Measurements from ENCODE around the gene NOL4L.

The NOL4L gene

GRCh38 chr20:32560482-32560988, 24.6 kb downstream of the NOL4L start:
- DNase-seq = no peak

- DNase-seq = no peak
Measured at GRCh38 chr20:32559753-32560380, 25.3 kb downstream of the NOL4L start.

GRCh38 chr20:32559205-32559752, 25.9 kb downstream of the NOL4L start:
- no peak for DNase-seq

GRCh38 chr20:32558526-32558925, 26.6 kb downstream of the NOL4L start:
- no peak for DNase-seq

- no peak for DNase-seq
Measured at GRCh38 chr20:32557319-32557718, 27.8 kb downstream of the NOL4L start.

GRCh38 chr20:32556312-32557184, 28.6 kb downstream of the NOL4L start:
- no peak for DNase-seq

GRCh38 chr20:32555584-32555983, 29.5 kb downstream of the NOL4L start:
- no peak for DNase-seq

GRCh38 chr20:32554965-32555289, 30.2 kb downstream of the NOL4L start:
- no peak for DNase-seq

GRCh38 chr20:32553618-32554017, 31.5 kb downstream of the NOL4L start:
- DNase-seq = no peak

- DNase-seq = no peak
Measured at GRCh38 chr20:32551693-32552092, 33.4 kb downstream of the NOL4L start.

- no peak for DNase-seq
Measured at GRCh38 chr20:32549842-32550241, 35.3 kb downstream of the NOL4L start.

- no peak for DNase-seq
Measured at GRCh38 chr20:32547753-32548034, 37.4 kb downstream of the NOL4L start.

GRCh38 chr20:32546918-32547752, 38.0 kb downstream of the NOL4L start:
- DNase-seq = no peak

- no peak for DNase-seq
Measured at GRCh38 chr20:32544893-32545840, 40.0 kb downstream of the NOL4L start.

- peak; percentile 65 for DNase-seq
Measured at GRCh38 chr20:32544260-32544722, 40.8 kb downstream of the NOL4L start.

GRCh38 chr20:32543570-32544259, 41.4 kb downstream of the NOL4L start:
- no peak for DNase-seq

GRCh38 chr20:32542259-32542615, 42.9 kb downstream of the NOL4L start:
- DNase-seq = no peak

GRCh38 chr20:32541323-32542258, 43.5 kb downstream of the NOL4L start:
- DNase-seq = no peak

GRCh38 chr20:32539817-32540675, 45.1 kb downstream of the NOL4L start:
- no peak for DNase-seq
